Neural progenitor cell (in vitro differentiated cells): ENCODE measurements around the gene AKAP1. TPM values are rescaled to one million over a fixed set of nuclear protein-coding genes. Genes with fewer than 3 reads are reported as not detected.

ENCODE experiments used
- DNase-seq: peaks from one replicate; pipeline ENCODE4 v3.0.0-alpha.2; 2016; ENCODE audit warnings: low spot score
- H2AFZ ChIP-seq: fragments of 200-600 bp; sonication (generic); replicated peaks from 2 replicates; pipeline ENCODE4 v1.6.1; 2016; ENCODE audit warnings: antibody characterized with exemption
- H3F3A ChIP-seq: fragments of 200-600 bp; sonication (generic); 2 replicates; pipeline ENCODE4 v1.6.1; 2016; ENCODE audit warnings: antibody characterized with exemption, low read depth
- H3K27ac ChIP-seq: fragments of 200-600 bp; sonication (generic); 2 replicates; pipeline ENCODE4 v1.5.1; 2016; ENCODE audit warnings: mild to moderate bottlenecking
- H3K27me3 ChIP-seq: fragments of 200-600 bp; sonication (generic); 2 replicates; pipeline ENCODE4 v1.6.1; 2016; ENCODE audit warnings: mild to moderate bottlenecking, moderate library complexity
- H3K36me3 ChIP-seq: fragments of 200-600 bp; sonication (generic); 2 replicates; pipeline ENCODE4 v1.5.1; 2016
- H3K4me1 ChIP-seq: fragments of 200-600 bp; sonication (generic); 2 replicates; pipeline ENCODE4 v1.6.1; 2016; ENCODE audit warnings: mixed run types
- H3K4me2 ChIP-seq: fragments of 200-600 bp; sonication (generic); 2 replicates; pipeline ENCODE4 v1.6.1; 2016
- H3K4me3 ChIP-seq: fragments of 200-600 bp; sonication (generic); 2 replicates; pipeline ENCODE4 v1.5.1; 2016
- H3K79me2 ChIP-seq: fragments of 200-600 bp; sonication (generic); 2 replicates; pipeline ENCODE4 v1.6.1; 2016; ENCODE audit warnings: low read depth
- H3K9ac ChIP-seq: fragments of 200-600 bp; sonication (generic); 2 replicates; pipeline ENCODE4 v1.6.1; 2016
- H3K9me3 ChIP-seq: fragments of 200-600 bp; sonication (generic); 2 replicates; pipeline ENCODE4 v1.5.1; 2016; ENCODE audit warnings: low read depth
- H4K20me1 ChIP-seq: fragments of 200-600 bp; sonication (generic); 2 replicates; pipeline ENCODE4 v1.6.1; 2016; ENCODE audit warnings: low read depth
- H3K27ac Mint-ChIP-seq: 3 replicates; pipeline ENCODE4 v1.8.0; 2021; ENCODE audit warnings: mixed read lengths
- H3K27me3 Mint-ChIP-seq: 2 replicates; pipeline ENCODE4 v1.8.0; 2022; ENCODE audit warnings: low read depth, mild to moderate bottlenecking, inconsistent platforms, moderate library complexity, mixed read lengths; ENCODE audit not compliant: insufficient read depth
- H3K36me3 Mint-ChIP-seq: 3 replicates; pipeline ENCODE4 v1.8.0; 2021; ENCODE audit warnings: mixed read lengths
- H3K4me1 Mint-ChIP-seq: 3 replicates; pipeline ENCODE4 v1.8.0; 2021; ENCODE audit warnings: mixed read lengths
- H3K4me3 Mint-ChIP-seq: 3 replicates; pipeline ENCODE4 v1.8.0; 2021; ENCODE audit warnings: mild to moderate bottlenecking, moderate library complexity, mixed read lengths
- H3K9me3 Mint-ChIP-seq: 3 replicates; pipeline ENCODE4 v1.8.0; 2020; ENCODE audit warnings: mixed read lengths
- CTCF ChIP-seq: fragments of 200-600 bp; sonication (generic); IDR thresholded peaks from 2 replicates; pipeline ENCODE4 v1.5.1; 2017; ENCODE audit warnings: antibody characterized with exemption, mild to moderate bottlenecking
- EZH2 ChIP-seq: fragments of 200-600 bp; sonication (generic); IDR thresholded peaks from 2 replicates; pipeline ENCODE4 v1.6.1; 2017; ENCODE audit warnings: antibody characterized with exemption, mild to moderate bottlenecking, moderate library complexity
- EZH2phosphoT487 ChIP-seq: fragments of 200-600 bp; sonication (generic); IDR thresholded peaks from 2 replicates; pipeline ENCODE4 v1.6.1; 2017; ENCODE audit warnings: antibody characterized with exemption
- total RNA-seq: library from RNA; depleted of rRNA; stranded (reverse); fragments of >200 nt; gene quantifications from 2 replicates; pipeline ENCODE4 v1.2.3, GENCODE V29; 2015; ENCODE audit warnings: low replicate concordance

AKAP1 gene
- total RNA-seq, 1 donor from 2014 or later, result 8.8 TPM

- H3K79me2 ChIP-seq, result no peaks in the 10 kb centered on the region
- H3K36me3 ChIP-seq, result no peaks in the 10 kb centered on the region
- peak; percentile 63 for DNase-seq
- no peaks in the 10 kb centered on the region for H3K9me3 Mint-ChIP-seq
- peaks cover 9% of the 10 kb centered on the region for H4K20me1 ChIP-seq
- H3K4me3 ChIP-seq, result no peak overlapping the region
- H2AFZ ChIP-seq, result no peak overlapping the region
- H3K27ac ChIP-seq, result no peak overlapping the region
- peak; percentile 86 for TF ChIP-seq CTCF
- TF ChIP-seq EZH2, result no peak
- TF ChIP-seq EZH2phosphoT487, result no peak
- H3K9me3 ChIP-seq, result no peaks in the 10 kb centered on the region
- H3K27me3 Mint-ChIP-seq, result no peaks in the 10 kb centered on the region
- H3K4me2 ChIP-seq, result no peak overlapping the region
- no peak overlapping the region for H3K27ac Mint-ChIP-seq
- H3K4me1 Mint-ChIP-seq, result peaks cover 13% of the 10 kb centered on the region
- H3F3A ChIP-seq, result peaks cover 8% of the 10 kb centered on the region
- H3K4me3 Mint-ChIP-seq, result no peak overlapping the region
- peaks cover under 1% of the 10 kb centered on the region for H3K4me1 ChIP-seq
- H3K9ac ChIP-seq, result no peak overlapping the region
- H3K27me3 ChIP-seq, result no peaks in the 10 kb centered on the region
- peaks cover 19% of the 10 kb centered on the region for H3K36me3 Mint-ChIP-seq
Measured at GRCh38 chr17:57114085-57114673, 29.1 kb downstream of the AKAP1 start.

GRCh38 chr17:57115377-57115776 is 30.3 kb downstream of the AKAP1 start:
- Mint-ChIP-seq H3K9me3 (no peaks in the 10 kb centered on the region), H3K4me3 (no peak overlapping the region), H3K27ac (no peak overlapping the region), H3K27me3 (no peaks in the 10 kb centered on the region), H3K36me3 (peaks cover 21% of the 10 kb centered on the region), H3K4me1 (peaks cover 5% of the 10 kb centered on the region)
- Histone ChIP-seq H3K4me3 (no peak overlapping the region), H3K9me3 (no peaks in the 10 kb centered on the region), H3K4me1 (no peaks in the 10 kb centered on the region), H3K79me2 (no peaks in the 10 kb centered on the region), H3K27me3 (no peaks in the 10 kb centered on the region), H3K36me3 (no peaks in the 10 kb centered on the region), H3K9ac (no peak overlapping the region), H3K27ac (no peak overlapping the region), H3K4me2 (no peak overlapping the region), H3F3A (peaks cover 2% of the 10 kb centered on the region), H2AFZ (no peak overlapping the region), H4K20me1 (no peaks in the 10 kb centered on the region)
- TF ChIP-seq CTCF, result no peak
- TF ChIP-seq EZH2, result no peak
- TF ChIP-seq EZH2phosphoT487, result no peak
- no peak for DNase-seq

- H2AFZ ChIP-seq, result no peak overlapping the region
- Mint-ChIP-seq H3K27ac (no peak overlapping the region), H3K27me3 (no peaks in the 10 kb centered on the region), H3K36me3 (peaks cover 24% of the 10 kb centered on the region), H3K4me3 (no peak overlapping the region), H3K4me1 (peaks cover 6% of the 10 kb centered on the region), H3K9me3 (no peaks in the 10 kb centered on the region)
- H3K79me2 ChIP-seq, result no peaks in the 10 kb centered on the region
- H3K4me2 ChIP-seq, result no peak overlapping the region
- no peaks in the 10 kb centered on the region for H4K20me1 ChIP-seq
- no peaks in the 10 kb centered on the region for H3K9me3 ChIP-seq
- no peaks in the 10 kb centered on the region for H3K36me3 ChIP-seq
- H3F3A ChIP-seq, result peaks cover 4% of the 10 kb centered on the region
- H3K27me3 ChIP-seq, result no peaks in the 10 kb centered on the region
- DNase-seq, result no peak
- no peak overlapping the region for H3K4me3 ChIP-seq
- H3K27ac ChIP-seq, result no peak overlapping the region
- no peaks in the 10 kb centered on the region for H3K4me1 ChIP-seq
- TF ChIP-seq EZH2phosphoT487, result no peak
- TF ChIP-seq CTCF, result no peak
- no peak for TF ChIP-seq EZH2
- H3K9ac ChIP-seq, result no peak overlapping the region
Measured at GRCh38 chr17:57115916-57116315, 30.9 kb downstream of the AKAP1 start.
